Adipose tissue (tissue), 3 donors: Measurements from ENCODE around the gene C4orf51. TPM values are rescaled to one million over a fixed set of nuclear protein-coding genes. Genes with fewer than 3 reads are reported as not detected.

Source experiments
- H3K27ac ChIP-seq: one replicate; pipeline ENCODE4 v1.5.1; 2013; ENCODE audit warnings: low read depth, low read length
- WGBS, 3 donors: extraction: QIAGEN DNeasy Blood & Tissue Kit; methylation state at CpG; one replicate each; pipeline ENCODE4 v1.1.7; 2013; 5-methylcytosine and 5-hydroxymethylcytosine counted together
- polyA plus RNA-seq, 3 donors: library from polyadenylated mRNA; stranded (reverse); fragments of 200-250 nt; gene quantifications; one replicate each; pipeline ENCODE4 v1.2.3, GENCODE V29; 2013
- donor health status: healthy with polysubstance abuse.
- donor health status: Bipolar disorder and iron deficiency.
- donor health status: healthy.

C4orf51 gene
- polyA plus RNA-seq, 3 donors: not detected

DNA sequence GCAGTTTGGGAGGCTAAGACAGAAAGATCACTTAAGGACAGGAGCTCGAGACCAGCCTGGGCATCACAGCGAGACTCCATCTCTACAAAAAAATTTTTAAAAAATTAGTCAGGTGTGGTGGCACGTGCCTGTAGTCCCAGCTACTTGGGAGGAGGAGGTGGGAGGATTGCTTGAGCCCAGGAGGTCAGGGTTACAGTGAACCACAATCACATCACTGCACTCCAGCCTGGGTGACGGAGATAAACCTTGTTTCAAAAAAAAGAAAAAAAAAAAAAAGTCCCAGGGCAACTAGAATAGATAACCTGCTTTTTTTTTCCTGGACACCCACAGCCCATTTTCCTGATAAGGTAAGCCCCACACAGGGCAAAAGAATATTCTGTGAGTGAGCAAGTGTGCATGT lies 96.3 kb downstream of the C4orf51 start:
- 95 to 98% (median 96%) methylated on average over 4 of the region's 4 CpGs for WGBS, 3 donors

DNA sequence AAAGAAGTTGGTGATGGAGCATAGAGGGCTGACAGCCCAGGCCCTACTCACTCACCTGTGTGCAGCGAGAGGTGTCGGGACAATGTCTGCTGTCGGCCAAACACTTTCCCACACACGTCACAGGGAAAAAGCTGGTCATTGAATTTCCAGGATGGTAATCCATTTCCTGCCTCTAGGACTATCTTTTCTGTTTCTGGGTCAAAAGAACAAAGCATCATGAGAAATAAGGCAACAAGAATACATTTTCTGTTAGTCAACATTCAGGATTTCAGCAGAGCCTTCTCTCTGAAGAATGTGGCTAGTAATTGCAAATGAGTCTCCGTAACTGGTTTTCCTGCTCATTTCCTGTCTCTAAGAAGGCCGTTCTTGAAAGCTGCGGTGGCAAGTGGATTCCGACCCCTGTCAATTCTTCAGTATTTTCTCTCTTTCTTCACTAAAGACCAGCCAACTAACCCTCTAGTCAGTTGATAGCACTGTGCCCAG lies 99.4 kb downstream of the C4orf51 start:
- WGBS, 3 donors: 55 to 96% (median 67%) methylated on average over 8 of the region's 8 CpGs

More for the DNA sequence above, 96.3 kb downstream of the C4orf51 start:
- no peak overlapping the region for H3K27ac ChIP-seq

DNA sequence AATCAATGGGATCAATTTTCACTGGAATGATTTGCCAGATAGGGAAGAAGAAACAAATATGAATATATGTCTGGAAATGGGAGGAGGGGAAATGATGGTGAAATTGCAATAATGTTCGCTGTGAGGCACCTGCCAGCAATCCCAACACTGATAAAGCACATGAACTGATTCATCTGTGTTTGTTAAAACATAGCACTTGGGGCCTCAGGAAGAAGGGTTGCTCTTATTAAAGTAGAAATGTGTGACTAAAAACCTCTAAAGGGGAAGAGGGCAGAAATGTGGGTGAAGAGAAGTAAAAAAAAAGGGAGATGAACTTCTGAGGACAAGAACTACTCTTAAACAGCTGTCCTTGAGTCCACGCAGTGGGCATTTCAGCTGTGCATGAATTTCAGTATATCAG lies 101.4 kb downstream of the C4orf51 start:
- WGBS, 3 donors: 52 to 81% (median 69%) methylated on average over 2 of the region's 2 CpGs
- H3K27ac ChIP-seq: no peak overlapping the region

More for the DNA sequence above, 99.4 kb downstream of the C4orf51 start:
- no peak overlapping the region for H3K27ac ChIP-seq

Other genes with a start within 250 kb of the C4orf51 start
- 10 to 100 TPM in 2 of 3 donors, 1 to 10 TPM in 1; 8.0 to 12.9 (median 11.3) TPM for gene SMAD1, start 198.3 kb upstream of the C4orf51 start, polyA plus RNA-seq
- 1 to 10 TPM; 2.1 to 5.2 (median 3.9) TPM for gene MMAA, start 60.8 kb upstream of the C4orf51 start, polyA plus RNA-seq